Jurkat, Clone E6-1 (cell line): ENCODE results near the gene RBMS3.
"Not testable (repeated sequence)": the region's sequence is repeated elsewhere in the genome, so short reads cannot be mapped to it uniquely, and the experiment has no call there.

Experiments
- DNase-seq: peaks from one replicate; pipeline ENCODE4 v3.0.0-alpha.2; 2011; ENCODE audit warnings: low read depth, low spot score
- H3K4me3 ChIP-seq: 2 replicates; pipeline ENCODE4 v1.5.1; 2011; ENCODE audit warnings: mild to moderate bottlenecking, low read length, control low read depth, moderate library complexity

The RBMS3 gene

DNA sequence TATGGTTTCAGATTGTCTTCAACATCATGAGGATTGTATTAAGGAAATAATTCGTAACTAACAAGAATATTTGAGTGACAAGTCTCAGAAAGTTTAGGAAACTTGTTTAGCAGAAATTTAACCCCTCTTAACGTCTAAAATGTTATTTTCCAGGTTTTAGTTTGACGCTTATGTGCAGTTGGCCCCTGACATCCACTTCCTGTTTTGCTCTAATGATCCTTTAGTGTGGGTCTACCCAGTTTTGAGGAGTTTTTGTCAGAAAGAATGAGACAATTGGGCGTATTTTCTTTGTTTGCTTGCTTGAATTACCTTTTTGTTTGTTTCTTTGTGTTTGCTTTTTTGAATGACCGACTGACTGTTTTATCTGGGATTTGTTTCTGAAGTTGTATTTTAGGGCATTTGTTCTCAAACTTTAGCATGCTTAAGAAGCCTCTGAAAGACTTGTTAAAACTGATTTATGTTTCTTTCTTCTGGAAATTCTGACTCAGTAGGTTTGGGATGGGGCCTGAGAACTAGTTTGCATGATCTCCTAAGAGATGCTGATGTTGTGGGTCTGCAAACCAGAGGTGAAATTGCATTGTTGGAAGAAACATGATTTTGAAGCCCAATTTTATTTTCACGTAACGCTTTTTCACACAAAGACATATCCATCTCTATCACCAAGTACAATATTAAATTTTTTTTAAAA is 20.6 kb downstream of the RBMS3 start:
- no peak for DNase-seq

GRCh38 chr3:29302619-29303018 is 21.7 kb downstream of the RBMS3 start:
- no peak overlapping the region for H3K4me3 ChIP-seq
- no peak for DNase-seq

More for the DNA sequence above, 20.6 kb downstream of the RBMS3 start:
- no peak overlapping the region for H3K4me3 ChIP-seq

DNA sequence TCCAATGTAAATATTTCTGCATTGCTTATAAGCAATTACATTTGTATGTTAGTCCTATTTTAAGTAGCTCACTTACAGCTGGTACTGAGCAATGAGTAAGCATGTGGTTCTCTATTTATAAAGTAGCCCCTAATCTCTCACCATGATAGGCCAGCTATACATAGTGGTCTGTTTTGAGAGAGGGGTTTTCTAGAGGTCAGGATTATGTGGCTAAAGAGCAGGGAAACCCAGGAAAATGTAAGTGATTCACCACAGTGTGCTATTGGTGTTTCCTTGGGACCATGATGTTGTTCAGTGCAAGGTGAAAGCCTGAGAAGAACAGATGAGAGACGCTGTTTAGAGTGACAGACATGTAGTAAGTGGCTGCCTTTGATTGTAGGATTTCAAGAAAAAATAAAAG is 26.4 kb downstream of the RBMS3 start:
- DNase-seq: no peak
- H3K4me3 ChIP-seq: no peak overlapping the region

- no peak overlapping the region for H3K4me3 ChIP-seq
- DNase-seq: no peak
Measured at GRCh38 chr3:29310865-29311264, 30.0 kb downstream of the RBMS3 start.

DNA sequence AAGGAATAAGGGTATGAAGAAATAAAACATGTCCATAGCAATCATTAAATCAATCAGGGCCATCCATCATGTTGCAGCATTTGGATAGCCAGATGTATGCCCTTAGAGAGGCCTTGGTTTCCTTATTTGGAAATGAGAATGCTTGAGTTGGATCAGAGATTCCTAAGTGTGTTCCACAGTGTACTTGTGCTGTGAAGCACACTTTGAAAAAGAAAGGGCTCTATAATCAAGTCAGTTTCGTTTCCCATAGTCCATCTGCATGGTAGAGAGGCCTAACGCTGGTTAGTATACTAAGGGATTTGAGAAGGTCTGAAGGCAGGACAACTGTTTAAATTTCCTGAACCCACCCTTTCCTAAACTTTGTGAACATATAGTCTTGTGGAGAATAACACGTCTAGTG is 30.9 kb downstream of the RBMS3 start:
- no peak overlapping the region for H3K4me3 ChIP-seq
- DNase-seq: no peak

DNA sequence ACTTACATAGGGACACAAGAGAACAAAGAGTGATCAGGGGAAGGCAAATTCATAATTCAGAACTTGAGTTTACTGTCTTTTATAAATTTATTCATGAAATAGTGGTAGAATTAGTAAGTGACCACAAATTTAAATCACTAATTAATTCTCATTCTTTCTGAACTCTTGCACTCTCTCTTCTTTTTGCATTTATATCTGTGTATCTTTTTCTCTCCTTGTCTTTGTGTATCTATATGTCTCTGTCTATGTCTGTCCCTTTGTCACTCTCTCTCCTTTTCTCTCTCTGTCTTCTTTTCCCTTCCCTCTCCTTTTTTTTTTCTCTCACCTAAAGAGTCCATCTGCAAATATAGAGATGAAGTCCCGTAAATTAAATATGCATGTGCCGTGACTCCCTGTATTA is 31.5 kb downstream of the RBMS3 start:
- no peak overlapping the region for H3K4me3 ChIP-seq

GRCh38 chr3:29312960-29313452 is 32.1 kb downstream of the RBMS3 start:
- no peak overlapping the region for H3K4me3 ChIP-seq
- DNase-seq: no peak

More for the DNA sequence above, 31.5 kb downstream of the RBMS3 start:
- no peak for DNase-seq

- DNase-seq: no peak
- no peak overlapping the region for H3K4me3 ChIP-seq
Measured at GRCh38 chr3:29313981-29314726, 33.3 kb downstream of the RBMS3 start.

- H3K4me3 ChIP-seq: no peak overlapping the region
- no peak for DNase-seq
Measured at GRCh38 chr3:29314727-29315088, 33.8 kb downstream of the RBMS3 start.

DNA sequence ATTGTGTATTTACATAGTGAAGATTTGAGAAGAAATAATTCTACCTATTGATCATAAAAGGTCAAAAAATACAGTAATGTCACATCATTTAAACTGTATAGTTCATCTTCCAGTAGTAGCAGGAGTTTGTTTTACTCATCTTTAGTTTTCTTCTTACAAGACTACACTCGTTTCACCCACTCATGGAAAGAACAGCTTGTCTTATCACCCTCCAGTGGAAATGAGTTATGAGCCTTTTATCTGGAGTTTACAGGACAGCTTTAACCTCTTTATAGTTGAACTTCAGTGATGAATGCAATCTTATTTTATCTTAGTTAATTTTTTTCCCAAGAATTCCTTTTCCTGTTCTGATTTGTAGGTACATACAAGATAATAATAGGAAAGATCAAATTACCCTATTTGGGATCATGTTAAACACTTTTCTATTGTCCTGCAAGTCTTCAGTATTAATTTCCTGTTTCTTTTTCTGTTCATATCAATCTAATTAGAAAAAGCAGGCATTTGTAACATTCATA is 36.8 kb downstream of the RBMS3 start:
- no peak for DNase-seq
- no peak overlapping the region for H3K4me3 ChIP-seq

DNA sequence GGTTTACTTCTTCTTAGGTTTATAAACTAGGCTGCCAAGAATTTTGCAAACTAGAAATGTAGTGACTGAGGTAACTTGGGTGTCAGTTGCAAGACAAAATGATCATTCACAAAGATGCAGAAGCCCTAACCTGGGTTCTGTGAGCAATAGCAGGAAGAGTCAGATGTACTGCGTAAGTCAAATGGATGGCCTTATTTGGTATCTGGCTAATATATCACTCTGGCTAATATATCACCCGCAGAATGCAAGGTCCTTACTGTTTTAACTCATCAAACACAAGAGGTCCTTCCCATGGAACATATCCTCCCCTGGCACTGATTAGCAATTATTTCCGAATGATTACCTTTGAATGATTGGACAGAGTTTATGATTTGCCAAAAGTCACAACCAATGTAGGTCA is 37.4 kb downstream of the RBMS3 start:
- DNase-seq: no peak

DNA sequence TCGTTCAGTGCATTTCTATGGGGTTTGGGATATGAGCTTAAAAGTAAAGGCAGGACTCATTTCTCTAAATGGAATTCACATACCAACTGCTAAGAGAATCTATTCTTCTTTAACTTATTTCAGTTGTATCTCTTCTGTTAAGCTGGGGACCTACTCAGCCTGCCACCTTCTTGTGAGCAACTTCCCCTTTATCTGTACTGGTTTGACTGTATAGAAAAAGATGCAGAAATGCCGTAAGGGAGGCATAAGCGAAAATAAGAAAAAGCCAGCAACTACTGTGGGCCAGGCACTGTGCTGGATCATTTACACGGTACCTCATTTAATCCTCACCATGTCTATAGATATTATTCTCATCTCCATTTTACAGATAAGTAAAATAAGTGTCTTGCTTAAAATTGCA is 38.4 kb downstream of the RBMS3 start:
- DNase-seq: no peak
- H3K4me3 ChIP-seq: no peak overlapping the region

More for the DNA sequence above, 37.4 kb downstream of the RBMS3 start:
- H3K4me3 ChIP-seq: no peak overlapping the region

DNA sequence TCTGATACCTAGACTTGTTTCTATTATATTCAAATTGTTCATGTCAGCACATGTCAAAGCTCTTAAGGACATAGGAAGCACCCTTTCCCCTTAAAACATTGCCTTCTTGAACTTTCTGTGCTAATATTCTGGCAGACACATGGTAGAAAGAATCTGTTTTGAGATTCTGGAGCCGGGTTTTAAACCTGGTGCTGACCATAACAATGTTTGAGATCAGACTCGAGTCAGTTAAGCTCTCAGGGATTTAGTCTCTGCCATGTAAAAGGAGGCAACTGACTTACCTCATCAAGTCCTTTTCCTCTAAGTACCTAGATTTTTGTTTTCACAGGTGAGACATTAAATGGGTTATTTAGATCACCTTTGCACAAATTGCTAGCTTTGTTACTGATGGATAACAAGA is 38.9 kb downstream of the RBMS3 start:
- no peak for DNase-seq
- no peak overlapping the region for H3K4me3 ChIP-seq

- no peak overlapping the region for H3K4me3 ChIP-seq
- no peak for DNase-seq
Measured at GRCh38 chr3:29322586-29322985, 41.7 kb downstream of the RBMS3 start.

GRCh38 chr3:29324180-29324651 is 43.3 kb downstream of the RBMS3 start:
- DNase-seq: no peak
- no peak overlapping the region for H3K4me3 ChIP-seq

GRCh38 chr3:29326540-29326939 is 45.7 kb downstream of the RBMS3 start:
- DNase-seq, H3K4me3 ChIP-seq: not testable (repeated sequence)

DNA sequence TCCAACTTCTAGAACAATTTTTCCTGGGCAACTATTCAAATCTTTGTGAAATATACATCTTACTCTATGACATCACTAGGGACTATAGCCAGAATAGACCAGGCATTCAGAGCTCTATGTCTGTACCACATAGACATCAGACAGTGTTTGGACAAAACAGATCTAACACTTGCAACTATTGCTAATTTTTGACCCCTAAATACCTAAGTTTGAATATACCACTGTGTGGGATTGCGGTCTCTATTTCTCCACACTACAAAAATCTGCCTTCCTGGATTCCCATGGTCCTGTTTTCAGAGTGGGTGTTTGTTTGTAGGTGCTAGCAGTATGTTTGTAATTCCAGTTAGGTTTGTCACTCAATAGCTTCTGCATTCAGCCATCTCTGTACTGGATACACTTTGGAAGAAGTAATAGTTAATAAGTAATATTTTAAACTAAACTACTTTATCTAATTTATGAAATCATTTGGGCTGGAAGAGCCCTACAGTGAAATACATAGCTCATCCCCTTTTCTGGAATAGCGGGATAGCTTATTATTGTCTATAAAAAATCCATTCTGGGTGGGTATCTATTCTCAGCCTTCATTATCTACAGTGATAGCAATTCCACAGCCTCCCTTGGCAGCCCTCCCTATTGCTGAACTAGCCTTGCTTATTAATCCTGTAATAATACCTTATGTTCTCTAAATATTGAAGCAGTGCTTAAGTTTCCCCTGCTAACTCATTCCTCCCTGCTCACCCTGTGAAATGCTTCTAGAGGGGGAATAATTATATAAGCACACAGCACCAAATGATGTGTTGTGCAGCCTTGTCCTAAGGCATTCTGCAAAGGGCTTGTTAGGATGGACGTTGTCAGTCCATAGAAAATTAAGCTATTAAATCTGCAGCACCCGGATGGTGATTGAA is 49.4 kb downstream of the RBMS3 start:
- H3K4me3 ChIP-seq: no peak overlapping the region
- no peak for DNase-seq

- DNase-seq: no peak
Measured at GRCh38 chr3:29331035-29331434, 50.2 kb downstream of the RBMS3 start.

DNA sequence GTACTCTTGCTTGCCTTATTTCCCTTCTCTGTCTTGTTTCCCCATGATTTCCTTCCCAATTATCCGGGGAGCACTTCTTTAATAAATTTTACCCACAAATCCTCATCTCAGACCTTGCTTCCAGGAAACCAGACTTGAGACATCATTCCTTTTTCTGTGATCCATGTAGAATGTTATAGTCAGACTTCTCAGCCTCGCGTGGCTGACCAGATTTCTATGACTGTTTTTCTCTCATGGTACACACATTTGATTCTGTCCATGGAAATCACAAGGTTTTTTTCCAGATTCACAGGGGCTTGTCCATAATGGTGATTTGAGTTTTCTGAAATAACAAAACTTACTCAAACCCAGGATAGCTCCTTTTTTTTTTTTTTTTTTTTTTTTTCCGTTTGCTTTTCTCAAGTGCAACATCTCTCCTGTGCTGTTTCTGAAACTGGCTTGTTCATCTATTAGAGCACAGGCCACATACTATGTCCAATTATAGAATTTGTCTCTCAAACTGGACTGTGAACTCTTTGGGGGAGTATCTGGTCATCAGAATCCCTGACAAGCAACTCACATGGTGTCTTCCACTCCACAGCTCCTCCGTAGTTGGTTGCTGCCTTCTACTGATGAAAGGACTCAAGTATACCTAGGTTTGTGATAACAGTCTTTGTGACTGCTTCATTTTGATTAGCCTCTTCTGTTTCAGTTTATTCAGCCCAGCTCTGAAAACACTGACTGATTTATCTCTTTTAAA is 50.8 kb downstream of the RBMS3 start:
- no peak for DNase-seq
- H3K4me3 ChIP-seq: no peak overlapping the region

More at GRCh38 chr3:29331035-29331434, 50.2 kb downstream of the RBMS3 start:
- H3K4me3 ChIP-seq: no peak overlapping the region
